SKM-1 (cell line): Measurements from ENCODE around the gene DDX4.
"Not testable (repeated sequence)": the region's sequence is repeated elsewhere in the genome, so short reads cannot be mapped to it uniquely, and the experiment has no call there.

Experiments used
- DNase-seq: peaks from one replicate; lab custom pipeline; 2025; ENCODE audit not compliant: unreplicated experiment; lab: John Stamatoyannopoulos, UW

Gene DDX4

GRCh38 chr5:55720188-55720703 lies 17.6 kb upstream of the DDX4 start:
- no peak for DNase-seq

GRCh38 chr5:55724281-55724680 lies 13.6 kb upstream of the DDX4 start:
- no peak for DNase-seq

- DNase-seq = no peak
Observed at GRCh38 chr5:55731848-55732247, 6.0 kb upstream of the DDX4 start.

- no peak for DNase-seq
Observed at GRCh38 chr5:55732585-55732984, 5.3 kb upstream of the DDX4 start.

- DNase-seq = no peak
Observed at GRCh38 chr5:55734658-55735057, 3.2 kb upstream of the DDX4 start.

GRCh38 chr5:55742778-55743177 lies 4.9 kb downstream of the DDX4 start:
- no peak for DNase-seq

- DNase-seq = no peak
Observed at GRCh38 chr5:55747778-55748318, 10.0 kb downstream of the DDX4 start.

- no peak for DNase-seq
Observed at GRCh38 chr5:55749387-55749786, 11.5 kb downstream of the DDX4 start.

- no peak for DNase-seq
Observed at GRCh38 chr5:55750063-55750462, 12.2 kb downstream of the DDX4 start.

GRCh38 chr5:55750499-55750898 lies 12.6 kb downstream of the DDX4 start:
- no peak for DNase-seq

GRCh38 chr5:55758231-55758630 lies 20.4 kb downstream of the DDX4 start:
- DNase-seq = no peak

- no peak for DNase-seq
Observed at GRCh38 chr5:55758714-55759113, 20.9 kb downstream of the DDX4 start.

- DNase-seq = not testable (repeated sequence)
Observed at GRCh38 chr5:55761721-55762120, 23.9 kb downstream of the DDX4 start.

- DNase-seq = no peak
Observed at GRCh38 chr5:55763746-55764420, 26.0 kb downstream of the DDX4 start.

- DNase-seq = no peak
Observed at GRCh38 chr5:55768279-55768678, 30.4 kb downstream of the DDX4 start.

GRCh38 chr5:55771175-55771655 lies 33.4 kb downstream of the DDX4 start:
- DNase-seq = no peak

GRCh38 chr5:55773057-55773456 lies 35.2 kb downstream of the DDX4 start:
- DNase-seq = no peak

- no peak for DNase-seq
Observed at GRCh38 chr5:55777332-55777731, 39.5 kb downstream of the DDX4 start.

- DNase-seq = no peak
Observed at GRCh38 chr5:55800924-55801323, 63.1 kb downstream of the DDX4 start.

GRCh38 chr5:55808814-55809213 lies 71.0 kb downstream of the DDX4 start:
- DNase-seq = not testable (repeated sequence)

GRCh38 chr5:55815939-55816338 lies 78.1 kb downstream of the DDX4 start:
- not testable (repeated sequence) for DNase-seq

GRCh38 chr5:55816342-55816741 lies 78.5 kb downstream of the DDX4 start:
- no peak for DNase-seq

GRCh38 chr5:55817030-55817429 lies 79.2 kb downstream of the DDX4 start:
- no peak for DNase-seq
